Immature natural killer cell (primary cell): ENCODE results near the gene RAD18. TPM values are rescaled to one million over a fixed set of nuclear protein-coding genes. Genes with fewer than 3 reads are reported as not detected.

Experiments
- DNase-seq, 3 donors: peaks; one replicate each; pipeline ENCODE4 v3.0.0; 2022; ENCODE audit warnings: mixed read lengths in 1 of 3
- H3K27ac Mint-ChIP-seq, 6 donors: one replicate each; pipeline ENCODE4 v1.8.0; 2020; ENCODE audit warnings: mixed read lengths in 6 of 6, mild to moderate bottlenecking in 5 of 6, inconsistent platforms in 4 of 6, moderate library complexity in 3 of 6
- H3K27me3 Mint-ChIP-seq, 3 donors: one replicate each; pipeline ENCODE4 v1.8.0; 2020 to 2021; ENCODE audit warnings: low read depth in 3 of 3, mild to moderate bottlenecking in 3 of 3, mixed read lengths in 3 of 3, moderate library complexity in 3 of 3, inconsistent platforms in 1 of 3
- H3K36me3 Mint-ChIP-seq, 3 donors: one replicate each; pipeline ENCODE4 v1.8.0; 2020; ENCODE audit warnings: mixed read lengths in 3 of 3, inconsistent platforms in 2 of 3, mild to moderate bottlenecking in 2 of 3
- H3K4me1 Mint-ChIP-seq, 2 donors: one replicate each; pipeline ENCODE4 v1.8.0; 2020; ENCODE audit warnings: inconsistent platforms in 2 of 2, mild to moderate bottlenecking in 2 of 2, mixed read lengths in 2 of 2, moderate library complexity in 1 of 2
- H3K4me3 Mint-ChIP-seq, 5 donors: one replicate each; pipeline ENCODE4 v1.8.0; 2020; ENCODE audit warnings: mild to moderate bottlenecking in 5 of 5, mixed read lengths in 5 of 5, inconsistent platforms in 3 of 5, moderate library complexity in 3 of 5
- H3K9me3 Mint-ChIP-seq, 6 donors: one replicate each; pipeline ENCODE4 v1.8.0; 2020; ENCODE audit warnings: mild to moderate bottlenecking in 6 of 6, mixed read lengths in 6 of 6, inconsistent platforms in 4 of 6, moderate library complexity in 3 of 6
- polyA plus RNA-seq, 3 donors: library from polyadenylated mRNA; unstranded; fragments of 300-500 nt; fragmentation: Illumina TruSeq; gene quantifications; one replicate each; pipeline ENCODE4 v1.2.3, GENCODE V29; 2021

The RAD18 gene
- polyA plus RNA-seq, 3 donors from 2014 or later: 13.5 to 13.9 (median 13.8) TPM

GRCh38 chr3:8981700-8982099, 18.4 kb upstream of the RAD18 start:
- no peak overlapping the region for H3K4me3 Mint-ChIP-seq
- H3K27me3 Mint-ChIP-seq: peaks cover 4 to 15% (median 5%) of the 10 kb centered on the region in 3 donors
- H3K9me3 Mint-ChIP-seq: peaks cover 0 to 3% (median 0%) of the 10 kb centered on the region in 6 donors
- no peaks in the 10 kb centered on the region for H3K36me3 Mint-ChIP-seq
- no peak for DNase-seq
- H3K4me1 Mint-ChIP-seq: no peaks in the 10 kb centered on the region
- no peak overlapping the region for H3K27ac Mint-ChIP-seq

- Mint-ChIP-seq H3K9me3 (peaks cover 0 to 3% (median 0%) of the 10 kb centered on the region in 6 donors), H3K27me3 (peaks cover 4 to 15% (median 5%) of the 10 kb centered on the region in 3 donors), H3K36me3 (no peaks in the 10 kb centered on the region), H3K27ac (no peak overlapping the region), H3K4me3 (no peak overlapping the region), H3K4me1 (no peaks in the 10 kb centered on the region)
- no peak for DNase-seq
These were observed 18.0 kb upstream of the RAD18 start for GRCh38 chr3:8981296-8981695.

- no peak for DNase-seq
- Mint-ChIP-seq H3K9me3 (peaks cover 0 to 3% (median 0%) of the 10 kb centered on the region in 6 donors), H3K4me1 (no peaks in the 10 kb centered on the region), H3K27me3 (peaks cover 4 to 15% (median 5%) of the 10 kb centered on the region in 3 donors), H3K36me3 (no peaks in the 10 kb centered on the region), H3K27ac (no peak overlapping the region), H3K4me3 (no peak overlapping the region)
These were observed 17.5 kb upstream of the RAD18 start for GRCh38 chr3:8980756-8981257.

GRCh38 chr3:8979262-8979661, 16.0 kb upstream of the RAD18 start:
- Mint-ChIP-seq H3K27me3 (peaks cover 4 to 15% (median 5%) of the 10 kb centered on the region in 3 donors), H3K9me3 (peaks cover 0 to 3% (median 0%) of the 10 kb centered on the region in 6 donors), H3K36me3 (no peaks in the 10 kb centered on the region), H3K4me1 (no peaks in the 10 kb centered on the region), H3K4me3 (no peak overlapping the region), H3K27ac (no peak overlapping the region)
- no peak for DNase-seq

- no peak for DNase-seq
- H3K9me3 Mint-ChIP-seq: peaks cover 0 to 3% (median 0%) of the 10 kb centered on the region in 6 donors
- H3K4me1 Mint-ChIP-seq: no peaks in the 10 kb centered on the region
- no peaks in the 10 kb centered on the region for H3K36me3 Mint-ChIP-seq
- H3K27ac Mint-ChIP-seq: no peak overlapping the region
- H3K4me3 Mint-ChIP-seq: no peak overlapping the region
- H3K27me3 Mint-ChIP-seq: peaks cover 4 to 13% (median 5%) of the 10 kb centered on the region in 3 donors
These were observed 15.3 kb upstream of the RAD18 start for GRCh38 chr3:8978551-8978950.

GRCh38 chr3:8976540-8977182, 13.4 kb upstream of the RAD18 start:
- Mint-ChIP-seq H3K27me3 (peaks cover 4 to 10% (median 5%) of the 10 kb centered on the region in 3 donors), H3K4me3 (no peak overlapping the region), H3K36me3 (no peaks in the 10 kb centered on the region), H3K4me1 (no peaks in the 10 kb centered on the region), H3K27ac (no peak overlapping the region), H3K9me3 (peaks cover 0 to 3% (median 0%) of the 10 kb centered on the region in 6 donors)
- DNase-seq: no peak

GRCh38 chr3:8975081-8976020, 12.1 kb upstream of the RAD18 start:
- Mint-ChIP-seq H3K4me3 (no peak overlapping the region), H3K27me3 (peaks cover 2 to 4% (median 3%) of the 10 kb centered on the region in 3 donors), H3K27ac (no peak overlapping the region), H3K36me3 (no peaks in the 10 kb centered on the region), H3K9me3 (peaks cover 0 to 3% (median 0%) of the 10 kb centered on the region in 6 donors), H3K4me1 (peaks cover 0 to 2% of the 10 kb centered on the region in 2 donors)
- no peak for DNase-seq

GRCh38 chr3:8974458-8974857, 11.2 kb upstream of the RAD18 start:
- peaks cover 0 to 2% of the 10 kb centered on the region in 2 donors for H3K4me1 Mint-ChIP-seq
- DNase-seq: no peak
- H3K4me3 Mint-ChIP-seq: no peak overlapping the region
- H3K9me3 Mint-ChIP-seq: peaks cover 0 to 3% (median 0%) of the 10 kb centered on the region in 6 donors
- H3K27ac Mint-ChIP-seq: no peak overlapping the region
- H3K27me3 Mint-ChIP-seq: peaks cover 2 to 3% (median 2%) of the 10 kb centered on the region in 3 donors
- H3K36me3 Mint-ChIP-seq: no peaks in the 10 kb centered on the region

- Mint-ChIP-seq H3K36me3 (no peaks in the 10 kb centered on the region), H3K27me3 (peaks cover 2 to 4% (median 3%) of the 10 kb centered on the region in 3 donors), H3K27ac (no peak overlapping the region), H3K9me3 (no peaks in the 10 kb centered on the region), H3K4me1 (peaks cover 0 to 2% of the 10 kb centered on the region in 2 donors), H3K4me3 (no peak overlapping the region)
- no peak for DNase-seq
These were observed 9.4 kb upstream of the RAD18 start for GRCh38 chr3:8972639-8973038.

- no peaks in the 10 kb centered on the region for H3K9me3 Mint-ChIP-seq
- DNase-seq: peak; percentile 59 to 65 (median 63)
- H3K27me3 Mint-ChIP-seq: peaks cover 2 to 4% (median 3%) of the 10 kb centered on the region in 3 donors
- peaks cover 0 to 2% of the 10 kb centered on the region in 2 donors for H3K4me1 Mint-ChIP-seq
- no peak overlapping the region for H3K27ac Mint-ChIP-seq
- H3K36me3 Mint-ChIP-seq: no peaks in the 10 kb centered on the region
- peak overlapping the region in 1 of 5 donors; percentile 47 for H3K4me3 Mint-ChIP-seq
These were observed 7.8 kb upstream of the RAD18 start for GRCh38 chr3:8970971-8971589.

GRCh38 chr3:8969241-8969640, 6.0 kb upstream of the RAD18 start:
- DNase-seq: no peak
- no peak overlapping the region for H3K4me3 Mint-ChIP-seq
- no peaks in the 10 kb centered on the region for H3K9me3 Mint-ChIP-seq
- H3K36me3 Mint-ChIP-seq: no peaks in the 10 kb centered on the region
- H3K4me1 Mint-ChIP-seq: peaks cover 1 to 2% of the 10 kb centered on the region in 2 donors
- no peak overlapping the region for H3K27ac Mint-ChIP-seq
- H3K27me3 Mint-ChIP-seq: peaks cover 3 to 4% (median 3%) of the 10 kb centered on the region in 3 donors

- Mint-ChIP-seq H3K4me1 (peaks cover 6 to 10% of the 10 kb centered on the region in 2 donors), H3K36me3 (no peaks in the 10 kb centered on the region), H3K27me3 (peaks cover 4 to 9% (median 7%) of the 10 kb centered on the region in 3 donors), H3K4me3 (no peak overlapping the region), H3K9me3 (no peaks in the 10 kb centered on the region), H3K27ac (no peak overlapping the region)
- DNase-seq: no peak
These were observed 5.2 kb upstream of the RAD18 start for GRCh38 chr3:8968375-8968882.

- Mint-ChIP-seq H3K4me3 (no peak overlapping the region), H3K27ac (peak overlapping the region in 1 of 6 donors; percentile 18), H3K4me1 (peaks cover 15 to 18% of the 10 kb centered on the region in 2 donors), H3K36me3 (no peaks in the 10 kb centered on the region), H3K27me3 (peaks cover 8 to 17% (median 13%) of the 10 kb centered on the region in 3 donors), H3K9me3 (no peaks in the 10 kb centered on the region)
- no peak for DNase-seq
These were observed 4.3 kb upstream of the RAD18 start for GRCh38 chr3:8967553-8967952.
